ENCODE data around the gene ATP5F1C.
"Not testable (repeated sequence)": the region's sequence is repeated elsewhere in the genome, so short reads cannot be mapped to it uniquely, and the experiment has no call there.

Gene ATP5F1C

DNA sequence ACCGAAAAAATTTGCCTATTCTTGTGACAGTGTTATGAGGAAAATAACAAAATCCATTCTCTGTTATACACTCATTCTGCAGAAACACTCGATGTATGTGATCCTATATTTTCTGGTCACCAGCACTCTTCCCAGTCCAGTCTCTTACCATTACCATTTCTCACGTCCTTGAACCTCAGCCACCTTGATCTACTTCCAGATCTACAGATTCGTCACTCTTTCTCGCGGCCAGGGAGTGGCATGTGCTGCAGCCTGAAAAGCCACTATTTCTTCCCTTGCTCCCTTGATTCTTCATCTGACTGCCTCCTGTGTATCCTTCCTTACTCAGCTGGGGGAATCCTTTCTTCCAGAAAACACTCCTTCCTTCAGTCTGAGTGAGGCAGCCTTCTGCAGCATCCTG lies 16.2 kb downstream of the ATP5F1C start:
- TF ChIP-seq, protein P1, sequence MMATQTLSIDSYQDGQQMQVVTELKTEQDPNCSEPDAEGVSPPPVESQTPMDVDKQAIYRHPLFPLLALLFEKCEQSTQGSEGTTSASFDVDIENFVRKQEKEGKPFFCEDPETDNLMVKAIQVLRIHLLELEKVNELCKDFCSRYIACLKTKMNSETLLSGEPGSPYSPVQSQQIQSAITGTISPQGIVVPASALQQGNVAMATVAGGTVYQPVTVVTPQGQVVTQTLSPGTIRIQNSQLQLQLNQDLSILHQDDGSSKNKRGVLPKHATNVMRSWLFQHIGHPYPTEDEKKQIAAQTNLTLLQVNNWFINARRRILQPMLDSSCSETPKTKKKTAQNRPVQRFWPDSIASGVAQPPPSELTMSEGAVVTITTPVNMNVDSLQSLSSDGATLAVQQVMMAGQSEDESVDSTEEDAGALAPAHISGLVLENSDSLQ (IDR thresholded peaks at IDR 0.05) = no peak
- TF ChIP-seq FOXM1 (IDR thresholded peaks at IDR 0.05; ENCODE audit: borderline replicate concordance) (no peak), ELF4 (IDR thresholded peaks at IDR 0.05) (no peak), NFRKB (IDR thresholded peaks at IDR 0.05) (no peak), FOXK2 (IDR thresholded peaks at IDR 0.05) (no peak), SP1 (IDR thresholded peaks at IDR 0.05) (no peak), HDGF (IDR thresholded peaks at IDR 0.05; ENCODE audit: borderline replicate concordance) (no peak), ARNT (IDR thresholded peaks at IDR 0.05) (no peak), ZNF384 (IDR thresholded peaks at IDR 0.05) (no peak), CTBP1 (IDR thresholded peaks at IDR 0.05; ENCODE audit: borderline replicate concordance) (no peak), FOXA1 (IDR thresholded peaks at IDR 0.05) (no peak), L3MBTL2 (conservative IDR thresholded peaks at IDR 0.05) (no peak), TARDBP (IDR thresholded peaks at IDR 0.05) (no peak), BHLHE40 (IDR thresholded peaks at IDR 0.05; ENCODE audit: borderline replicate concordance) (no peak), SUZ12 (IDR thresholded peaks at IDR 0.05) (no peak), LEF1 (IDR thresholded peaks at IDR 0.05; ENCODE audit: borderline replicate concordance) (no peak)
- ChIA-PET CTCF (no interaction called here), POLR2A (interaction anchor here (2.0 kb wide), 1 partner anchor 14 kb away, joined by 5 read pairs; the partner anchor contains the start of gene TAF3)
- DNase-seq (ENCODE audit: extremely low spot score) = no peak

DNA sequence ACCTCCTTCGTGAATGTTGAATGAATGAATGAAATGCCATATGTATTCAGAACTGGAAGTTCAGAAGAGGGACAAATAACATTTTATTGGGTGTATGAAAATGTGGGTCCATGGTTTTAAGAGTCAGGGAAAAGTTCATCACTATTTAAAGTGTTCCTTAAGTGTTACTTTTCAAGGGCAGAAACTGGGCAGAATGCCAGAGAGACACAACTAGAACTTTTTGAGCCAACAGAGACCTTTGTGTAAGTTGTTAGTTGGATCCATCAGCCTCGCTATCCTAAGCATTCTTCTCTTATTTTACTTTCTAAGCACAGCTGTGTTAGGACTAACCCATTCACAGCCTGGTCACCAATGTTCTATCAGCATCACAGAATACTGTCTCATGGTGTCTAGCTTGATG lies 16.8 kb downstream of the ATP5F1C start:
- DNase-seq (ENCODE audit: extremely low spot score) = no peak
- CTCF ChIA-PET = no interaction called here
- POLR2A ChIA-PET = interaction anchor here (2.0 kb wide), 1 partner anchor 13 kb away, joined by 5 read pairs; the partner anchor contains the start of gene TAF3
- TF ChIP-seq, protein P1 (IDR thresholded peaks at IDR 0.05) = no peak
- no peak for TF ChIP-seq NFRKB (IDR thresholded peaks at IDR 0.05)
- TF ChIP-seq FOXK2 (IDR thresholded peaks at IDR 0.05) = no peak
- TF ChIP-seq ZNF384 (IDR thresholded peaks at IDR 0.05) = no peak
- no peak for TF ChIP-seq LEF1 (IDR thresholded peaks at IDR 0.05; ENCODE audit: borderline replicate concordance)
- TF ChIP-seq FOXA1 (IDR thresholded peaks at IDR 0.05) = no peak
- TF ChIP-seq BHLHE40 (IDR thresholded peaks at IDR 0.05; ENCODE audit: borderline replicate concordance) = no peak
- TF ChIP-seq SUZ12 (IDR thresholded peaks at IDR 0.05) = no peak
- TF ChIP-seq TARDBP (IDR thresholded peaks at IDR 0.05) = no peak
- TF ChIP-seq L3MBTL2 (conservative IDR thresholded peaks at IDR 0.05) = no peak
- TF ChIP-seq HDGF (IDR thresholded peaks at IDR 0.05; ENCODE audit: borderline replicate concordance) = no peak
- TF ChIP-seq ARNT (IDR thresholded peaks at IDR 0.05) = no peak
- TF ChIP-seq SP1 (IDR thresholded peaks at IDR 0.05) = no peak
- no peak for TF ChIP-seq CTBP1 (IDR thresholded peaks at IDR 0.05; ENCODE audit: borderline replicate concordance)

DNA sequence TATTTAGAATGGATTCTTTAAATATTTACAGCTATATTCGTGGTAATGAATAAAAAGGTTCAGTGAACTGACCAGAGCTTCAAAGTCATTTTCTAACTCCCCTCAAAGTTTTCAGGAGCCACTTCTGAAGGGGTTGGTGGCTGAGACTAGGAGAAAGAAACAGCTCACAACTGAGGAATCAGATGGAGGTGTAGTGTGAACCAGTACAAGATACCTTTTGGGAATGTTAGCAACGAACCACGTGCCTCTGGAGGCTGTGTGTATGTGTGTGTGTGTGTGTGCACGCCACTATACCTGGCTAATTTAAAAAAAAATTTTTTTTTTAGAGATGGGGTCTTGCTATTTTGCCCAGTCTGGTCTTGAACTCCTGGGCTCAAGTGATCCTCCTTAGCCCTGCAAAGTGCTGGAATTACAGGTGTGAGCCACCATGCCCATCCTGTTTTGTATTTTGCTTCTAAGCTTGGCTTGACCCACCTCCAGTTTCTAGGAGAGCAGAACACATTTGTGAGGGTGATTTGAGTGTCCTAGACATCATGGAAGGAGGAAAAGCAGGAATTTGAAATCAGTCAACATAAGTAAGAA lies 20.8 kb downstream of the ATP5F1C start:
- no peak for DNase-seq (ENCODE audit: extremely low spot score)
- ChIA-PET POLR2A (interaction anchor here (2.3 to 2.9 kb wide), 2 partner anchors 10 to 21 kb away, joined by 13 to 17 read pairs; partner anchors contain the start of genes ATP5F1C, KIN and TAF3), CTCF (no interaction called here)
- TF ChIP-seq FOXK2 (IDR thresholded peaks at IDR 0.05) = no peak
- no peak for TF ChIP-seq ARNT (IDR thresholded peaks at IDR 0.05)
- no peak for TF ChIP-seq L3MBTL2 (conservative IDR thresholded peaks at IDR 0.05)
- no peak for TF ChIP-seq FOXA1 (IDR thresholded peaks at IDR 0.05)
- TF ChIP-seq, protein P1 (IDR thresholded peaks at IDR 0.05) = no peak
- TF ChIP-seq LEF1 (IDR thresholded peaks at IDR 0.05; ENCODE audit: borderline replicate concordance) = no peak

DNA sequence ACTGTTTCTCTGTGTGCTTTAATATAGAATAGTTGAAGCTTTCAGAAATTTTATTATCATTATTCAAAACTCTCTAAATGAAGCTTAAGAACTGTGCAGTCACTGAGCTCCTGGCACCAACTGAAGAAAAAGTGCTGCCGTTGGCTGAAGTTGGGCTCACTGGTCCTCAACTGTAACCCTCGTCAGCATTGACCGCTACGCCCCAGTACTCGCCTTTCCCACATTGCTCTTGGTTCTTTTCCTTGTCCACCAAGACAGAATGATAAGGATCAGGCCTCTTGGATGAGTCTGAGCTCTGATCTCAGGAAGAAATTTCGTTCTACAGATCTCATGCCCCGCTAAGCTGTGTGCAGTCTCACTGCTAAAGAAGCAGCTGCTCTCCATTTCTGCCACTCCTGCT lies 22.5 kb downstream of the ATP5F1C start:
- POLR2A ChIA-PET = interaction anchor here (2.9 kb wide), 1 partner anchor 22 kb away, joined by 13 read pairs; the partner anchor contains the start of genes ATP5F1C and KIN
- DNase-seq (ENCODE audit: extremely low spot score) = no peak
- TF ChIP-seq SUZ12 (IDR thresholded peaks at IDR 0.05) (no peak), TARDBP (IDR thresholded peaks at IDR 0.05) (no peak), SP1 (IDR thresholded peaks at IDR 0.05) (no peak), HDGF (IDR thresholded peaks at IDR 0.05; ENCODE audit: borderline replicate concordance) (no peak), BHLHE40 (IDR thresholded peaks at IDR 0.05; ENCODE audit: borderline replicate concordance) (no peak), FOXK2 (IDR thresholded peaks at IDR 0.05) (no peak), L3MBTL2 (conservative IDR thresholded peaks at IDR 0.05) (no peak), FOXA1 (IDR thresholded peaks at IDR 0.05) (no peak), CTBP1 (IDR thresholded peaks at IDR 0.05; ENCODE audit: borderline replicate concordance) (no peak), LEF1 (IDR thresholded peaks at IDR 0.05; ENCODE audit: borderline replicate concordance) (no peak), ZNF384 (IDR thresholded peaks at IDR 0.05) (no peak), ARNT (IDR thresholded peaks at IDR 0.05) (no peak), NFRKB (IDR thresholded peaks at IDR 0.05) (no peak), FOXM1 (IDR thresholded peaks at IDR 0.05; ENCODE audit: borderline replicate concordance) (no peak), ELF4 (IDR thresholded peaks at IDR 0.05) (no peak)
- TF ChIP-seq, protein P1 (IDR thresholded peaks at IDR 0.05) = no peak
- CTCF ChIA-PET = no interaction called here

DNA sequence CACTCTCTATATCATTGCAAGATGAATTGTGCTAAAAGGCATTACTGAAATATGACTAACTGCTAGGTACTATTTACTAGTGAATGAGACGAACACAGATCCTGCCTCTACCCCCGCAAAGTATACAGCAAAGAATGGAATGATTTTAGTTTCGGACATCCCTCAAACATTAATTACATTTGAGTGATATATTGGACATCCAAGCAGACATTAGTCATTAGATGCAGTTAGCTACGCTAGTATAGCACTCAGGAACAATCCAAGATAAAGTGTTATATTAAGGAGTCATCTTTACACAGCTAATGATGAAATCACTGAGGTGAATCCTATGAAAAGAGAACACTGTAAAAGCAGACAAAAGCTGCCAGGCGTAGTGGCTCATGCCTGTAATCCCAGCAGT lies 23.0 kb downstream of the ATP5F1C start:
- TF ChIP-seq NFRKB (IDR thresholded peaks at IDR 0.05) (no peak), L3MBTL2 (conservative IDR thresholded peaks at IDR 0.05) (no peak), CTBP1 (IDR thresholded peaks at IDR 0.05; ENCODE audit: borderline replicate concordance) (no peak)
- TF ChIP-seq, protein P1 (IDR thresholded peaks at IDR 0.05) = no peak
- ChIA-PET CTCF (interaction anchor here (0.7 kb wide), 1 partner anchor 123 kb away, joined by 5 read pairs; no protein-coding TSS in a partner anchor), POLR2A (no interaction called here)
- DNase-seq (ENCODE audit: extremely low spot score) = no peak

DNA sequence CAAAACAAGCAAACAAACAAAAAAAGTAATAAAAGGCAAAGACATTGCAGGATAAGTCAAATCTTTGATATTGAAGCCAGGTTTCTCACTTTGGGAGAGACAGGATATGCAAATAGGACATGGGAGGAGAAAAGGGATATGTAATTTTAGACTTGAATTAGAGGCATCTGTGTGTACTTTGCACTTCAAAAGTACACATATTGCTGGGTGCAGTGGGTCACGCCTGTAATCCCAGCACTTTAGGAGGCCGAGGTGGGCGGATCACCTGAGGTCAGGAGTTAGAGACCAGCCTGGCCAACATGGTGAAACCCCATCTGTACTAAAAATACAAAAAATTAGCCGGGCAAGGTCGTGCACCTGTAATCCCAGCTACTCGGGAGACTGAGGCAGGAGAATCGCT lies 23.8 kb downstream of the ATP5F1C start:
- CTCF ChIA-PET = interaction anchor here (0.7 kb wide), 1 partner anchor 124 kb away, joined by 5 read pairs; no protein-coding TSS in a partner anchor
- DNase-seq (ENCODE audit: extremely low spot score); POLR2A ChIA-PET: not testable (repeated sequence)
